ENCODE results near the gene CEP112.
"Not testable (repeated sequence)": the region's sequence is repeated elsewhere in the genome, so short reads cannot be mapped to it uniquely, and the experiment has no call there.

CEP112 gene

GRCh38 chr17:65820306-65820705, 371.6 kb downstream of the CEP112 start:
- no peak for TF ChIP-seq CTCF (conservative IDR thresholded peaks at IDR 0.05; ENCODE audit: low read depth, low read length)
- H3K4me3 ChIP-seq (ENCODE audit: low read depth, low read length), result no peak overlapping the region
- DNase-seq (ENCODE audit: low read depth), result no peak

GRCh38 chr17:65819810-65820209, 372.1 kb downstream of the CEP112 start:
- H3K4me3 ChIP-seq (ENCODE audit: low read depth, low read length), result no peak overlapping the region
- no peak for DNase-seq (ENCODE audit: low read depth)
- no peak for TF ChIP-seq CTCF (conservative IDR thresholded peaks at IDR 0.05; ENCODE audit: low read depth, low read length)

- TF ChIP-seq CTCF (conservative IDR thresholded peaks at IDR 0.05; ENCODE audit: low read depth, low read length), result no peak
- no peak for DNase-seq (ENCODE audit: low read depth)
- H3K4me3 ChIP-seq (ENCODE audit: low read depth, low read length), result no peak overlapping the region
Observed at GRCh38 chr17:65817951-65818350, 374.0 kb downstream of the CEP112 start.

GRCh38 chr17:65814418-65814817, 377.5 kb downstream of the CEP112 start:
- no peak overlapping the region for H3K4me3 ChIP-seq (ENCODE audit: low read depth, low read length)
- TF ChIP-seq CTCF (conservative IDR thresholded peaks at IDR 0.05; ENCODE audit: low read depth, low read length), result no peak
- DNase-seq (ENCODE audit: low read depth), result no peak

- no peak for DNase-seq (ENCODE audit: low read depth)
- no peak for TF ChIP-seq CTCF (conservative IDR thresholded peaks at IDR 0.05; ENCODE audit: low read depth, low read length)
- H3K4me3 ChIP-seq (ENCODE audit: low read depth, low read length), result no peak overlapping the region
Observed at GRCh38 chr17:65813306-65813705, 378.6 kb downstream of the CEP112 start.

- no peak for DNase-seq (ENCODE audit: low read depth)
- TF ChIP-seq CTCF (conservative IDR thresholded peaks at IDR 0.05; ENCODE audit: low read depth, low read length), result no peak
- H3K4me3 ChIP-seq (ENCODE audit: low read depth, low read length), result no peak overlapping the region
Observed at GRCh38 chr17:65811043-65811442, 380.9 kb downstream of the CEP112 start.

- H3K4me3 ChIP-seq (ENCODE audit: low read depth, low read length), result no peak overlapping the region
- DNase-seq (ENCODE audit: low read depth), result no peak
- no peak for TF ChIP-seq CTCF (conservative IDR thresholded peaks at IDR 0.05; ENCODE audit: low read depth, low read length)
Observed at GRCh38 chr17:65809366-65809765, 382.6 kb downstream of the CEP112 start.

- not testable (repeated sequence) for H3K4me3 ChIP-seq (ENCODE audit: low read depth, low read length); DNase-seq (ENCODE audit: low read depth)
Observed at GRCh38 chr17:65808566-65808965, 383.4 kb downstream of the CEP112 start.
